H9 (cell line): ENCODE data around the gene C1orf94. TPM values are rescaled to one million over a fixed set of nuclear protein-coding genes. Genes with fewer than 3 reads are reported as not detected.

Experiments
- DNase-seq: peaks from one replicate; pipeline ENCODE4 v3.0.0-alpha.2; 2017
- H2AFZ ChIP-seq: one replicate; pipeline ENCODE4 v1.6.1; 2013; ENCODE audit warnings: mild to moderate bottlenecking, low read length, control low read depth, moderate library complexity
- H2AK5ac ChIP-seq: 2 replicates; pipeline ENCODE4 v1.6.1; 2013; ENCODE audit warnings: low read length, control low read depth, mixed read lengths; ENCODE audit not compliant: insufficient read length
- H2BK120ac ChIP-seq: one replicate; pipeline ENCODE4 v1.6.1; 2013; ENCODE audit warnings: low read depth, mild to moderate bottlenecking, low read length, control low read depth, inconsistent platforms; ENCODE audit not compliant: poor library complexity, severe bottlenecking
- H2BK12ac ChIP-seq: 2 replicates; pipeline ENCODE4 v1.6.1; 2013; ENCODE audit warnings: low read length, control low read depth, mixed read lengths, low read depth; ENCODE audit not compliant: insufficient read length
- H2BK15ac ChIP-seq: 2 replicates; pipeline ENCODE4 v1.6.1; 2013; ENCODE audit warnings: low read depth, low read length, control low read depth
- H2BK20ac ChIP-seq: one replicate; pipeline ENCODE4 v1.6.1; 2013; ENCODE audit warnings: low read depth, mild to moderate bottlenecking, low read length, control low read depth, inconsistent platforms; ENCODE audit not compliant: poor library complexity, severe bottlenecking
- H2BK5ac ChIP-seq: 2 replicates; pipeline ENCODE4 v1.6.1; 2013; ENCODE audit warnings: low read length, control low read depth, mixed read lengths; ENCODE audit not compliant: insufficient read length
- H3K14ac ChIP-seq: 2 replicates; pipeline ENCODE4 v1.6.1; 2013; ENCODE audit warnings: low read length, control low read depth; ENCODE audit not compliant: insufficient read depth
- H3K18ac ChIP-seq: 2 replicates; pipeline ENCODE4 v1.6.1; 2013; ENCODE audit warnings: low read depth, mild to moderate bottlenecking, mixed read lengths, low read length, control low read depth; ENCODE audit not compliant: insufficient read length
- H3K23ac ChIP-seq: 2 replicates; pipeline ENCODE4 v1.6.1; 2013; ENCODE audit warnings: low read length, control low read depth, mixed read lengths, low read depth; ENCODE audit not compliant: insufficient read length
- H3K23me2 ChIP-seq: 2 replicates; pipeline ENCODE4 v1.6.1; 2013; ENCODE audit warnings: low read depth, mild to moderate bottlenecking, mixed read lengths, low read length, control low read depth; ENCODE audit not compliant: insufficient read length, poor library complexity, severe bottlenecking
- H3K27ac ChIP-seq: 2 replicates; pipeline ENCODE4 v1.5.1; 2013; ENCODE audit warnings: low read length, control low read depth, mixed read lengths, low read depth; ENCODE audit not compliant: insufficient read length
- H3K27me3 ChIP-seq: 2 replicates; pipeline ENCODE4 v1.6.1; 2013; ENCODE audit warnings: low read length, control low read depth, inconsistent platforms; ENCODE audit not compliant: insufficient read depth
- H3K4ac ChIP-seq: 2 replicates; pipeline ENCODE4 v1.6.1; 2013; ENCODE audit warnings: low read depth, mild to moderate bottlenecking, control low read depth, inconsistent platforms, low read length, moderate library complexity
- H3K4me1 ChIP-seq: 2 replicates; pipeline ENCODE4 v1.6.1; 2013; ENCODE audit warnings: low read length, control low read depth, inconsistent platforms; ENCODE audit not compliant: insufficient read depth
- H3K4me2 ChIP-seq: 2 replicates; pipeline ENCODE4 v1.6.1; 2013; ENCODE audit warnings: low read length, control low read depth, mixed read lengths; ENCODE audit not compliant: insufficient read length, insufficient read depth
- H3K56ac ChIP-seq: 2 replicates; pipeline ENCODE4 v1.6.1; 2013; ENCODE audit warnings: low read depth, mild to moderate bottlenecking, mixed read lengths, low read length, control low read depth; ENCODE audit not compliant: insufficient read length
- H3K79me1 ChIP-seq: 2 replicates; pipeline ENCODE4 v1.6.1; 2013; ENCODE audit warnings: low read depth, mild to moderate bottlenecking, moderate library complexity, low read length, control low read depth, inconsistent platforms; ENCODE audit not compliant: insufficient read depth, poor library complexity, severe bottlenecking
- H3K79me2 ChIP-seq: 2 replicates; pipeline ENCODE4 v1.6.1; 2013; ENCODE audit warnings: low read length, control low read depth, inconsistent platforms; ENCODE audit not compliant: insufficient read depth
- H3K9ac ChIP-seq: 2 replicates; pipeline ENCODE4 v1.6.1; 2013; ENCODE audit warnings: low read length, control low read depth, mixed read lengths; ENCODE audit not compliant: insufficient read length; ENCODE audit errors: extremely low read depth
- H3K9me3 ChIP-seq: one replicate; pipeline ENCODE4 v1.6.1; 2013; ENCODE audit warnings: low read depth, low read length, inconsistent platforms; ENCODE audit not compliant: control insufficient read depth
- H3T11ph ChIP-seq: one replicate; pipeline ENCODE4 v1.6.1; 2013; ENCODE audit warnings: mild to moderate bottlenecking, low read length, control low read depth, inconsistent platforms
- H4K20me1 ChIP-seq: one replicate; pipeline ENCODE4 v1.6.1; 2013; ENCODE audit not compliant: control insufficient read depth, insufficient read length, insufficient read depth
- H4K5ac ChIP-seq: 2 replicates; pipeline ENCODE4 v1.6.1; 2013; ENCODE audit warnings: low read depth, mild to moderate bottlenecking, mixed read lengths, low read length, control low read depth; ENCODE audit not compliant: insufficient read length
- H4K8ac ChIP-seq: replicated peaks from 2 replicates; pipeline ENCODE4 v1.6.1; 2013; ENCODE audit warnings: low read length, control low read depth, mixed read lengths, low read depth; ENCODE audit not compliant: insufficient read length
- H4K91ac ChIP-seq: 2 replicates; pipeline ENCODE4 v1.6.1; 2013; ENCODE audit warnings: low read depth, mild to moderate bottlenecking, moderate library complexity, mixed read lengths, low read length, control low read depth; ENCODE audit not compliant: insufficient read length
- H3K27ac Mint-ChIP-seq, 3 experiments: 2 replicates in 2 of 3; 3 replicates in 1 of 3; pipeline ENCODE4 v1.8.0; 2020 to 2021; ENCODE audit warnings: mixed read lengths in 3 of 3, mild to moderate bottlenecking in 1 of 3, moderate library complexity in 1 of 3
- H3K27me3 Mint-ChIP-seq: 2 replicates; pipeline ENCODE4 v1.8.0; 2021; ENCODE audit warnings: low read depth, mild to moderate bottlenecking, moderate library complexity, mixed read lengths
- H3K36me3 Mint-ChIP-seq, 3 experiments: 2 replicates in 2 of 3; 3 replicates in 1 of 3; pipeline ENCODE4 v1.8.0; 2020 to 2021; ENCODE audit warnings: low read depth in 3 of 3, mixed read lengths in 3 of 3; ENCODE audit not compliant: insufficient read depth in 1 of 3
- H3K4me1 Mint-ChIP-seq, 2 experiments: 2 replicates each; pipeline ENCODE4 v1.8.0; 2020; ENCODE audit warnings: mixed read lengths in 2 of 2
- H3K4me3 Mint-ChIP-seq, 2 experiments: 2 replicates in 1 of 2; 3 replicates in 1 of 2; pipeline ENCODE4 v1.8.0; 2020 to 2021; ENCODE audit warnings: mild to moderate bottlenecking in 2 of 2, mixed read lengths in 2 of 2, moderate library complexity in 1 of 2
- H3K9me3 Mint-ChIP-seq, 2 experiments: 2 replicates in 1 of 2; 3 replicates in 1 of 2; pipeline ENCODE4 v1.8.0; 2020; ENCODE audit warnings: mild to moderate bottlenecking in 2 of 2, mixed read lengths in 2 of 2, moderate library complexity in 1 of 2
- CTCF ChIP-seq: fragments of 200-600 bp; sonication (generic); conservative IDR thresholded peaks from 3 replicates; pipeline ENCODE4 v1.8.0; 2021; ENCODE audit warnings: antibody characterized with exemption, mild to moderate bottlenecking
- WGBS: extraction: QIAGEN DNeasy Blood & Tissue Kit; methylation state at CpG from one replicate; pipeline ENCODE4 v1.1.7; 2013; ENCODE audit warnings: missing lambda C conversion rate, low lambda C conversion rate, mixed read lengths; ENCODE audit not compliant: insufficient read length; ENCODE audit errors: extremely low coverage; 5-methylcytosine and 5-hydroxymethylcytosine counted together
- total RNA-seq: library from RNA; stranded (reverse); gene quantifications from 2 replicates; pipeline ENCODE4 v1.2.1, GENCODE V29; 2021

C1orf94 gene
- total RNA-seq, 1 experiment from 2014 or later = 0.98 TPM

GRCh38 chr1:34147301-34147700 is 29.4 kb upstream of the C1orf94 start:
- no CpG with 5 or more reads among the region's 4 CpGs for WGBS
- DNase-seq = peak; percentile 37
- H4K5ac ChIP-seq = no peak overlapping the region

More at GRCh38 chr1:34147301-34147700, 29.4 kb upstream of the C1orf94 start:
- Histone ChIP-seq H3K79me2 (no peaks in the 10 kb centered on the region; the same call in 1 of the 2 replicates), H4K8ac (no peak overlapping the region), H3K4ac (no peak overlapping the region), H2AFZ (no peak overlapping the region), H3K14ac (no peak overlapping the region), H2BK15ac (no peak overlapping the region), H3K79me1 (no peaks in the 10 kb centered on the region), H3K27ac (no peak overlapping the region), H3K23ac (no peak overlapping the region), H3T11ph (no peak overlapping the region), H3K4me1 (peaks cover 9% of the 10 kb centered on the region; the same call in 1 of the 2 replicates), H2BK5ac (no peak overlapping the region), H2BK20ac (no peak overlapping the region), H2BK120ac (no peak overlapping the region), H4K20me1 (peaks cover 2% of the 10 kb centered on the region), H3K18ac (no peak overlapping the region), H3K23me2 (no peaks in the 10 kb centered on the region), H3K9me3 (no peaks in the 10 kb centered on the region), H3K9ac (no peak overlapping the region), H3K4me2 (no peak overlapping the region), H3K27me3 (no peaks in the 10 kb centered on the region), H3K56ac (no peak overlapping the region), H2BK12ac (no peak overlapping the region), H4K91ac (no peak overlapping the region), H2AK5ac (no peak overlapping the region)
- Mint-ChIP-seq H3K9me3 (no peaks in the 10 kb centered on the region), H3K36me3 (peaks cover 2 to 5% (median 4%) of the 10 kb centered on the region in 3 experiments; a peak in 3 of 7 replicates), H3K4me1 (peaks cover 33 to 46% of the 10 kb centered on the region in 2 experiments), H3K27me3 (no peaks in the 10 kb centered on the region), H3K4me3 (no peak overlapping the region; a peak in 1 of 5 replicates), H3K27ac (peak overlapping the region in 2 of 3 experiments; percentile 50 to 88; a peak in 6 of 7 replicates)
- TF ChIP-seq CTCF = no peak
